Skeletal muscle satellite cell (primary cell): Measurements from ENCODE around the gene RBBP8.

Experiments used
- H3K27me3 ChIP-seq: 2 replicates; pipeline ENCODE4 v1.7.0; 2013; ENCODE audit warnings: low read length; ENCODE audit not compliant: control insufficient read depth, insufficient read depth
- H3K36me3 ChIP-seq: 2 replicates; pipeline ENCODE4 v1.7.0; 2013; ENCODE audit warnings: mild to moderate bottlenecking, control low read depth, low read length; ENCODE audit not compliant: insufficient read depth
- H3K4me1 ChIP-seq: 2 replicates; pipeline ENCODE4 v1.7.0; 2013; ENCODE audit warnings: low read length; ENCODE audit not compliant: control insufficient read depth, insufficient read depth
- H3K4me2 ChIP-seq: 2 replicates; pipeline ENCODE4 v1.7.0; 2013; ENCODE audit warnings: mild to moderate bottlenecking, low read length
- H3K4me3 ChIP-seq: 2 replicates; pipeline ENCODE4 v1.7.0; 2013; ENCODE audit warnings: low read length
- H3K9ac ChIP-seq: 2 replicates; pipeline ENCODE4 v1.7.0; 2013; ENCODE audit warnings: mild to moderate bottlenecking, low read depth, low read length, moderate library complexity
- H3K9me3 ChIP-seq: replicated peaks from 2 replicates; pipeline ENCODE4 v1.7.0; 2013; ENCODE audit warnings: mild to moderate bottlenecking, control low read depth, low read length

RBBP8 gene

GRCh38 chr18:23065234-23065806, 132.2 kb downstream of the RBBP8 start:
- no peaks in the 10 kb centered on the region for H3K9me3 ChIP-seq
- no peaks in the 10 kb centered on the region for H3K27me3 ChIP-seq
- H3K4me3 ChIP-seq: no peak overlapping the region
- H3K36me3 ChIP-seq: no peaks in the 10 kb centered on the region
- no peak overlapping the region for H3K4me2 ChIP-seq
- H3K9ac ChIP-seq: no peak overlapping the region
- H3K4me1 ChIP-seq: no peaks in the 10 kb centered on the region

GRCh38 chr18:23066060-23066459, 132.9 kb downstream of the RBBP8 start:
- H3K9me3 ChIP-seq: no peaks in the 10 kb centered on the region
- no peaks in the 10 kb centered on the region for H3K4me1 ChIP-seq
- H3K9ac ChIP-seq: no peak overlapping the region
- H3K27me3 ChIP-seq: no peaks in the 10 kb centered on the region
- no peaks in the 10 kb centered on the region for H3K36me3 ChIP-seq
- H3K4me2 ChIP-seq: no peak overlapping the region
- H3K4me3 ChIP-seq: no peak overlapping the region

DNA sequence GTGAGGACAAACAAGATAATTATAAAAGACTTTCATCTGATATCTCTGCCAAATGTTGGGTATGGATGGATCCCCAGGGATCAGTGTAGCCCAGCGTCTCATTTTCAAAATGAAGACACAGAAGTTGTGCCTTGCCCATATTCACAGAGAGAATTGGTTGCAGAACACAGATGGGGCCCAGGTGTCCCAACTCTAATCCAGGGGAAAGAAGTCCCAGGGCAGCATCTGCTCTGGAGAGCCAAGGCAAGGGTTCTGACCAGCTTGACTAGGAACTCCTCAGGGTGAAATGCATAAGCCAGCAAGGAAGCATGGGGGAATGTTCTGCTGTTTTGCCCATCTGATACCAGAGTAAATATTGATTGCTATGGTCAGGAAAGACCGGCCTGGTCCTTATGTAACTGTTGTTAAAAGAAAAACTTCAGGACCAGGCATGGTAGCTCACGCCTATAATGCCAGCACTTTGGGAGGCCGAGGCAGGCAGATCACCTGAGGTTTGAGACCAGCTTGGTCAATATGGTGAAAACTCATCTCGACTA, 133.4 kb downstream of the RBBP8 start:
- Histone ChIP-seq H3K4me1 (no peaks in the 10 kb centered on the region), H3K27me3 (no peaks in the 10 kb centered on the region)

DNA sequence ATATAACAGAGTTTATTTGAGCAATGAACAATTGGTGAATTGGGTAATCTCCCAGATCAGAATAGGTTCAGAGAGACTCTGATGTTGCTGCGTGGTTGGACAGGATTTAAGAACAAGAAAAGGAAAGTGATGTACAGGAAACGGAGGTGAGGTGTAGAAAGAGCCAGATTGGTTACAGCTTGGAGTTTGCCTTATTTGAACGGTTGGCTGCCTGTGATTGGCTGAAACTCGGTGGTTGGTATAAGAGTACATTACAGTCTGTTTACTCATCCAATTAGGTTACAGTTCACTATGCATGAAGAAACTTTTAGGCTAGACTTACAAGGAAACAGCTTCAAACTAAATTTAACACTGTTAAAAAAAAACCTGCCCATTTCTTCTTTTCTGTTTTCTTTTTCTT, 134.1 kb downstream of the RBBP8 start:
- no peak overlapping the region for H3K9ac ChIP-seq
- no peaks in the 10 kb centered on the region for H3K27me3 ChIP-seq
- H3K4me2 ChIP-seq: no peak overlapping the region
- H3K4me1 ChIP-seq: no peaks in the 10 kb centered on the region
- H3K36me3 ChIP-seq: no peaks in the 10 kb centered on the region
- no peak overlapping the region for H3K4me3 ChIP-seq
- H3K9me3 ChIP-seq: no peaks in the 10 kb centered on the region

More for the DNA sequence above, 133.4 kb downstream of the RBBP8 start:
- no peaks in the 10 kb centered on the region for H3K36me3 ChIP-seq
- no peaks in the 10 kb centered on the region for H3K9me3 ChIP-seq
- no peak overlapping the region for H3K4me2 ChIP-seq
- no peak overlapping the region for H3K9ac ChIP-seq
- H3K4me3 ChIP-seq: no peak overlapping the region

DNA sequence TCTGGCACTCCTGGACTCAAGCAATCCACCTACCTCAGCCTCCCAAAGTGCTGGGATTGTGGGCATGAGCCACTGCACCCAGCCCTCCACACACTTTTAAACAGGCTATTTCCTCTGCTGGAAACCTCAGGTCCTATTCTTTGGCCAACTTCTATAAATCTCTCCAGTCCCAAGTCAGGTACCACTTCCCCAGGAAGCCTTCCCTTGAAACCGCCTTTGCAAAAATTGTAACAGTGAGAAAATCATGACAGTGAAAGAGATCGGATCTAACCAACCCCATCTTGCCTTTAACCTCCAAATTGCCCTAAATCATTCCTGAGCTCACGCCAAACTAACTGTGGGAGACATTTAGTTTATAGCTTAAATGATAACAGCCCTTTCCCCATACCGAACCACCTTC, 134.9 kb downstream of the RBBP8 start:
- no peaks in the 10 kb centered on the region for H3K36me3 ChIP-seq
- no peaks in the 10 kb centered on the region for H3K9me3 ChIP-seq
- no peak overlapping the region for H3K4me3 ChIP-seq
- H3K27me3 ChIP-seq: no peaks in the 10 kb centered on the region
- no peak overlapping the region for H3K9ac ChIP-seq
- H3K4me1 ChIP-seq: no peaks in the 10 kb centered on the region
- H3K4me2 ChIP-seq: no peak overlapping the region

DNA sequence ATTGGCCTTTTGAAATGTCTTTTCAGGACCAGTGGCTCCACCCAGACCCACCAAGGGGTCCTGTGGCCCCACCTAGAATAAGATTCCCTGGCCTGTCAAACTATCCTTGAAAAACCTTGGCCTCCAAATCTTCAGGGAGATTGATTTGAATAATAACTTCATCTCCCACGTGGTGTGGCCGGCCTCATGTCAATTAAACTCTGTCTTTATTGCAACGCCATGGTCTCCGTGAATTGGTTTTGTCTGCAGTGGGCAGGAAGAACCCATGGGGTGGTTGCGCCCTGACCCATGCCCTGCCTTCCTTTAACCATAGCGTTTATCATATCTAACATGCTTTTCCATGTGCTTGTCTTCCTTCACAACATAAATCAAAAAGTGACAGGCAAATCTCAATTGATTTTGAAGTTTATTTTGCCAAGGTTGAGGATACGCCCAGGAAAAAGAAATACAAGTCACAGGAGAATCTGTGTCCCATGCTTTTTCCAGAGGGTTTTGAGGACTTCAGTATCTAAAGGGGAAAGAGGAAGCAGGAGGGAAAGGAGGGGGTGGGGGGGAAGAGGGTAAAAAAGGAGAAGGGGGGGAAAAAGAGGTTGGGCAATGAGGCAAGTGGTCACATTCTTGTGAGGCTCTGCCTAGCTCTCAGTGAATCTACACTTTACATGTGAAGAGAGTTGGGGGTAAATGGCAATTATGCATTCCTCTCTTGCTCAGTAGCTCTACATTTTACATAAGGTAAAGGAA, 135.6 kb downstream of the RBBP8 start:
- Histone ChIP-seq H3K4me2 (no peak overlapping the region), H3K27me3 (no peaks in the 10 kb centered on the region)

GRCh38 chr18:23069481-23069880, 136.4 kb downstream of the RBBP8 start:
- Histone ChIP-seq H3K4me1 (no peaks in the 10 kb centered on the region), H3K9me3 (no peaks in the 10 kb centered on the region), H3K27me3 (no peaks in the 10 kb centered on the region), H3K36me3 (no peaks in the 10 kb centered on the region), H3K4me2 (no peak overlapping the region), H3K9ac (no peak overlapping the region), H3K4me3 (no peak overlapping the region)

More for the DNA sequence above, 135.6 kb downstream of the RBBP8 start:
- no peaks in the 10 kb centered on the region for H3K4me1 ChIP-seq
- H3K9me3 ChIP-seq: no peaks in the 10 kb centered on the region
- H3K36me3 ChIP-seq: no peaks in the 10 kb centered on the region
- H3K4me3 ChIP-seq: no peak overlapping the region
- no peak overlapping the region for H3K9ac ChIP-seq

- no peaks in the 10 kb centered on the region for H3K27me3 ChIP-seq
- H3K36me3 ChIP-seq: no peaks in the 10 kb centered on the region
- no peak overlapping the region for H3K4me2 ChIP-seq
- H3K4me1 ChIP-seq: no peaks in the 10 kb centered on the region
- H3K9ac ChIP-seq: no peak overlapping the region
- H3K9me3 ChIP-seq: no peaks in the 10 kb centered on the region
- H3K4me3 ChIP-seq: no peak overlapping the region
Measured at GRCh38 chr18:23069898-23070297, 136.8 kb downstream of the RBBP8 start.

DNA sequence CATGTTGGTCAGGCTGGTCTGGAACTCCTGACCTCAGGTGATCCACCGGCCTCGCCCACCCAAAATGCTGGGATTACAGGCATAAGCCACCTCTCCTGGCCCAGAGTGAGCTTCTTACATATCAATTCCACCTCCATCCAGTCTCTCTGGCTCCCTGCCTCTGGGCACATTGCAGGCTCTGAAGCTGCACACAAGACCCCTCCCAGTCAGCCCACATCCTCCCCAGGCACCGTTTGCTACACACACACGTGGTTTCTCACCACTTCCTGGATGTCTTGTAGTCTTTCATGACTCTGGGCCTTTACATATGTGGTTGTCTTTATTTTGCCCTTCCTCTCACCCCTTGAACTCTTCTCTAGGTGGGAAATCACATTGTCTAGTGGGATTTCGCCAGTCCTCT, 138.2 kb downstream of the RBBP8 start:
- H3K27me3 ChIP-seq: no peaks in the 10 kb centered on the region
- no peak overlapping the region for H3K9ac ChIP-seq
- H3K4me1 ChIP-seq: no peaks in the 10 kb centered on the region
- H3K4me3 ChIP-seq: no peak overlapping the region
- no peaks in the 10 kb centered on the region for H3K9me3 ChIP-seq
- H3K4me2 ChIP-seq: no peak overlapping the region
- no peaks in the 10 kb centered on the region for H3K36me3 ChIP-seq

DNA sequence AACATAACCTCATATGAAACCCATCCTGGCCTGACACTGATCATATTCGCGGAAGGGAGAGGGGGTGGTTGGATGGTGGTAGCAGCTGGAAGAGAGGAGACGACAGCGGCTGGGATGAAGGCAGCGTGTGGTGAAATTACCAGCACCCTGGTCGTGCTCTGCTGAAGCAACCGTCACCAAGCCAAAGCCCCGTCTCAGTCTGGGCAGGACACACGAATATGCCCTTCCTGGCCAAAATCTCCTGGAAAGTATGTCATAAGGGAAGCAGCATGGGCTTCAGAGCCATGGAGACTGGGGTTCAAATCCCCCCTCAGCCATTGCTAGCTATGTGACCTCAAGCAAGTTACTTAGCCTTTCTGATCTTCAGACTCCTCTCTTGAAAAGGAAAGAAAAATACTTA, 139.0 kb downstream of the RBBP8 start:
- Histone ChIP-seq H3K4me1 (no peaks in the 10 kb centered on the region), H3K4me2 (no peak overlapping the region), H3K9me3 (no peaks in the 10 kb centered on the region), H3K9ac (no peak overlapping the region), H3K27me3 (no peaks in the 10 kb centered on the region), H3K36me3 (no peaks in the 10 kb centered on the region), H3K4me3 (no peak overlapping the region)

- Histone ChIP-seq H3K27me3 (peaks cover 4% of the 10 kb centered on the region), H3K9me3 (no peaks in the 10 kb centered on the region), H3K4me1 (peaks cover 5% of the 10 kb centered on the region), H3K36me3 (no peaks in the 10 kb centered on the region), H3K4me2 (no peak overlapping the region), H3K9ac (no peak overlapping the region), H3K4me3 (no peak overlapping the region)
Measured at GRCh38 chr18:23073996-23074606, 141.0 kb downstream of the RBBP8 start.
